GM21717 (cell line): ENCODE data around the gene HSPE1.
"Not testable (repeated sequence)": the region's sequence is repeated elsewhere in the genome, so short reads cannot be mapped to it uniquely, and the experiment has no call there.

Experiments used
- ATAC-seq: cut with Tn5 transposase; IDR thresholded peaks from one replicate; pipeline ENCODE4 v1.9.1; 2021; ENCODE audit warnings: mild to moderate bottlenecking, moderate library complexity; ENCODE audit not compliant: unreplicated experiment

The HSPE1 gene

GRCh38 chr2:197498235-197498936 lies 1.8 kb upstream of the HSPE1 start:
- ATAC-seq, result no peak

GRCh38 chr2:197498937-197499593 lies 1.1 kb upstream of the HSPE1 start:
- peak; percentile 13 for ATAC-seq

- peak; percentile 13 for ATAC-seq
Measured at GRCh38 chr2:197500503-197501131, 438 bp downstream of the HSPE1 start.

- no peak for ATAC-seq
Measured at GRCh38 chr2:197502201-197502600, 2.0 kb downstream of the HSPE1 start.

- ATAC-seq, result no peak
Measured at GRCh38 chr2:197502685-197503084, 2.5 kb downstream of the HSPE1 start.

GRCh38 chr2:197504000-197504399 lies 3.8 kb downstream of the HSPE1 start:
- ATAC-seq, result no peak

- ATAC-seq, result no peak
Measured at GRCh38 chr2:197504512-197504911, 4.3 kb downstream of the HSPE1 start.

GRCh38 chr2:197506658-197507057 lies 6.5 kb downstream of the HSPE1 start:
- ATAC-seq, result no peak

GRCh38 chr2:197513915-197514314 lies 13.7 kb downstream of the HSPE1 start:
- no peak for ATAC-seq

- ATAC-seq, result no peak
Measured at GRCh38 chr2:197514754-197515153, 14.6 kb downstream of the HSPE1 start.

- ATAC-seq, result peak; percentile 9
Measured at GRCh38 chr2:197515315-197515738, 15.1 kb downstream of the HSPE1 start.

- peak; percentile 95 for ATAC-seq
Measured at GRCh38 chr2:197515739-197516392, 15.7 kb downstream of the HSPE1 start, which contains the start of gene MOB4. MOB4 (plus strand) TSS chr2:197516066; CDS start chr2:197516087, 21 bp downstream.

- peak; percentile 14 for ATAC-seq
Measured at GRCh38 chr2:197516393-197516761, 16.2 kb downstream of the HSPE1 start.

- ATAC-seq, result no peak
Measured at GRCh38 chr2:197517150-197517549, 17.0 kb downstream of the HSPE1 start.

GRCh38 chr2:197538412-197538811 lies 38.2 kb downstream of the HSPE1 start:
- ATAC-seq, result no peak

- no peak for ATAC-seq
Measured at GRCh38 chr2:197539734-197540133, 39.6 kb downstream of the HSPE1 start.

- no peak for ATAC-seq
Measured at GRCh38 chr2:197543206-197543605, 43.0 kb downstream of the HSPE1 start.

- ATAC-seq, result no peak
Measured at GRCh38 chr2:197547163-197547900, 47.2 kb downstream of the HSPE1 start.

- ATAC-seq, result no peak
Measured at GRCh38 chr2:197548582-197548981, 48.4 kb downstream of the HSPE1 start.

- not testable (repeated sequence) for ATAC-seq
Measured at GRCh38 chr2:197551260-197551659, 51.1 kb downstream of the HSPE1 start.
